ENCODE data around the gene ENO3.
A peak's percentile ranks its signal among the peaks of the same experiment; 100 is the strongest.

Gene ENO3

GRCh38 chr17:4944554-4945175 lies 6.3 kb upstream of the ENO3 start:
- Histone ChIP-seq H3K27ac (ENCODE audit: low read length) (no peak overlapping the region), H3K36me3 (ENCODE audit: control insufficient read depth, insufficient read depth, low read length) (peaks cover 26% of the 10 kb centered on the region), H3K27me3 (ENCODE audit: control insufficient read depth, insufficient read depth, low read length) (no peaks in the 10 kb centered on the region), H3K4me3 (ENCODE audit: low read length) (no peak overlapping the region), H3K4me1 (ENCODE audit: control insufficient read depth, insufficient read depth, low read length) (peaks cover 3% of the 10 kb centered on the region; the same call in 1 of the 2 replicates), H3K9me3 (ENCODE audit: control insufficient read depth, insufficient read depth, low read length) (no peaks in the 10 kb centered on the region)
- no CpG with 5 or more reads among the region's 8 CpGs for WGBS (ENCODE audit: insufficient coverage, insufficient read length)
- DNase-seq (ENCODE audit: low read depth, low spot score): no peak

- no peak overlapping the region for H3K4me3 ChIP-seq (ENCODE audit: low read length)
- no peaks in the 10 kb centered on the region for H3K9me3 ChIP-seq (ENCODE audit: control insufficient read depth, insufficient read depth, low read length)
- peaks cover 26% of the 10 kb centered on the region for H3K36me3 ChIP-seq (ENCODE audit: control insufficient read depth, insufficient read depth, low read length)
- H3K4me1 ChIP-seq (ENCODE audit: control insufficient read depth, insufficient read depth, low read length): peaks cover 3% of the 10 kb centered on the region; the same call in 1 of the 2 replicates
- DNase-seq (ENCODE audit: low read depth, low spot score): no peak
- WGBS (ENCODE audit: insufficient coverage, insufficient read length): 100% methylated on average over 1 of the region's 7 CpGs
- H3K27ac ChIP-seq (ENCODE audit: low read length): no peak overlapping the region
- H3K27me3 ChIP-seq (ENCODE audit: control insufficient read depth, insufficient read depth, low read length): no peaks in the 10 kb centered on the region
Measured at GRCh38 chr17:4945176-4945943, 5.6 kb upstream of the ENO3 start.

- DNase-seq (ENCODE audit: low read depth, low spot score): no peak
- no peaks in the 10 kb centered on the region for H3K9me3 ChIP-seq (ENCODE audit: control insufficient read depth, insufficient read depth, low read length)
- no peaks in the 10 kb centered on the region for H3K27me3 ChIP-seq (ENCODE audit: control insufficient read depth, insufficient read depth, low read length)
- peaks cover 3% of the 10 kb centered on the region; the same call in 1 of the 2 replicates for H3K4me1 ChIP-seq (ENCODE audit: control insufficient read depth, insufficient read depth, low read length)
- WGBS (ENCODE audit: insufficient coverage, insufficient read length): no CpG with 5 or more reads among the region's 4 CpGs
- no peak overlapping the region for H3K27ac ChIP-seq (ENCODE audit: low read length)
- H3K36me3 ChIP-seq (ENCODE audit: control insufficient read depth, insufficient read depth, low read length): peaks cover 26% of the 10 kb centered on the region
- no peak overlapping the region for H3K4me3 ChIP-seq (ENCODE audit: low read length)
Measured at GRCh38 chr17:4945944-4946280, 5.0 kb upstream of the ENO3 start.

GRCh38 chr17:4946312-4946976 lies 4.5 kb upstream of the ENO3 start:
- peak overlapping the region; percentile 70; the same call in 1 of the 2 replicates for H3K4me3 ChIP-seq (ENCODE audit: low read length)
- DNase-seq (ENCODE audit: low read depth, low spot score): no peak
- H3K9me3 ChIP-seq (ENCODE audit: control insufficient read depth, insufficient read depth, low read length): no peaks in the 10 kb centered on the region
- H3K36me3 ChIP-seq (ENCODE audit: control insufficient read depth, insufficient read depth, low read length): peaks cover 26% of the 10 kb centered on the region
- WGBS (ENCODE audit: insufficient coverage, insufficient read length): no CpG with 5 or more reads among the region's 16 CpGs
- peaks cover 5% of the 10 kb centered on the region; the same call in 1 of the 2 replicates for H3K4me1 ChIP-seq (ENCODE audit: control insufficient read depth, insufficient read depth, low read length)
- no peak overlapping the region for H3K27ac ChIP-seq (ENCODE audit: low read length)
- no peaks in the 10 kb centered on the region for H3K27me3 ChIP-seq (ENCODE audit: control insufficient read depth, insufficient read depth, low read length)

GRCh38 chr17:4947010-4947410 lies 3.9 kb upstream of the ENO3 start:
- H3K4me3 ChIP-seq (ENCODE audit: low read length): peak overlapping the region; percentile 70; the same call in 1 of the 2 replicates
- WGBS (ENCODE audit: insufficient coverage, insufficient read length): no CpG with 5 or more reads among the region's 7 CpGs
- no peak overlapping the region for H3K27ac ChIP-seq (ENCODE audit: low read length)
- no peak for DNase-seq (ENCODE audit: low read depth, low spot score)
- no peaks in the 10 kb centered on the region for H3K27me3 ChIP-seq (ENCODE audit: control insufficient read depth, insufficient read depth, low read length)
- H3K4me1 ChIP-seq (ENCODE audit: control insufficient read depth, insufficient read depth, low read length): peaks cover 5% of the 10 kb centered on the region; the same call in 1 of the 2 replicates
- H3K9me3 ChIP-seq (ENCODE audit: control insufficient read depth, insufficient read depth, low read length): no peaks in the 10 kb centered on the region
- H3K36me3 ChIP-seq (ENCODE audit: control insufficient read depth, insufficient read depth, low read length): peaks cover 26% of the 10 kb centered on the region

GRCh38 chr17:4947411-4948165 lies 3.3 kb upstream of the ENO3 start:
- Histone ChIP-seq H3K4me1 (ENCODE audit: control insufficient read depth, insufficient read depth, low read length) (peaks cover 5% of the 10 kb centered on the region; the same call in 1 of the 2 replicates), H3K27me3 (ENCODE audit: control insufficient read depth, insufficient read depth, low read length) (no peaks in the 10 kb centered on the region), H3K36me3 (ENCODE audit: control insufficient read depth, insufficient read depth, low read length) (peaks cover 26% of the 10 kb centered on the region), H3K9me3 (ENCODE audit: control insufficient read depth, insufficient read depth, low read length) (no peaks in the 10 kb centered on the region), H3K27ac (ENCODE audit: low read length) (peak overlapping the region; percentile 45), H3K4me3 (ENCODE audit: low read length) (peak overlapping the region; percentile 70)
- no peak for DNase-seq (ENCODE audit: low read depth, low spot score)
- no CpG with 5 or more reads among the region's 56 CpGs for WGBS (ENCODE audit: insufficient coverage, insufficient read length)

GRCh38 chr17:4948166-4948930 lies 2.6 kb upstream of the ENO3 start, which contains the start of gene PFN1:
Gene PFN1, minus strand, starts transcription at chr17:4948530. Its CDS starts 136 bp downstream, at chr17:4948394.
- Histone ChIP-seq H3K27ac (ENCODE audit: low read length) (peak within 1 kb of the TSS; percentile 45), H3K4me3 (ENCODE audit: low read length) (peak within 1 kb of the TSS; percentile 70), H3K4me1 (ENCODE audit: control insufficient read depth, insufficient read depth, low read length) (peaks cover 5% of the 10 kb centered on the region; the same call in 1 of the 2 replicates), H3K9me3 (ENCODE audit: control insufficient read depth, insufficient read depth, low read length) (no peaks in the 10 kb centered on the region), H3K36me3 (ENCODE audit: control insufficient read depth, insufficient read depth, low read length) (peaks cover 19% of the 10 kb centered on the region), H3K27me3 (ENCODE audit: control insufficient read depth, insufficient read depth, low read length) (no peaks in the 10 kb centered on the region)
- no CpG with 5 or more reads among the region's 59 CpGs for WGBS (ENCODE audit: insufficient coverage, insufficient read length)
- no peak for DNase-seq (ENCODE audit: low read depth, low spot score)

GRCh38 chr17:4948931-4949320 lies 2.0 kb upstream of the ENO3 start:
- H3K27ac ChIP-seq (ENCODE audit: low read length): peak overlapping the region; percentile 11
- peaks cover 5% of the 10 kb centered on the region; the same call in 1 of the 2 replicates for H3K4me1 ChIP-seq (ENCODE audit: control insufficient read depth, insufficient read depth, low read length)
- H3K9me3 ChIP-seq (ENCODE audit: control insufficient read depth, insufficient read depth, low read length): no peaks in the 10 kb centered on the region
- peak overlapping the region; percentile 70; the same call in 1 of the 2 replicates for H3K4me3 ChIP-seq (ENCODE audit: low read length)
- WGBS (ENCODE audit: insufficient coverage, insufficient read length): no CpG with 5 or more reads among the region's 40 CpGs
- H3K36me3 ChIP-seq (ENCODE audit: control insufficient read depth, insufficient read depth, low read length): peaks cover 17% of the 10 kb centered on the region
- no peaks in the 10 kb centered on the region for H3K27me3 ChIP-seq (ENCODE audit: control insufficient read depth, insufficient read depth, low read length)
- DNase-seq (ENCODE audit: low read depth, low spot score): no peak

GRCh38 chr17:4949321-4950074 lies 1.4 kb upstream of the ENO3 start:
- Histone ChIP-seq H3K4me3 (ENCODE audit: low read length) (peak overlapping the region; percentile 70; the same call in 1 of the 2 replicates), H3K36me3 (ENCODE audit: control insufficient read depth, insufficient read depth, low read length) (peaks cover 15% of the 10 kb centered on the region), H3K4me1 (ENCODE audit: control insufficient read depth, insufficient read depth, low read length) (peaks cover 5% of the 10 kb centered on the region; the same call in 1 of the 2 replicates), H3K27ac (ENCODE audit: low read length) (peak overlapping the region; percentile 11), H3K27me3 (ENCODE audit: control insufficient read depth, insufficient read depth, low read length) (no peaks in the 10 kb centered on the region), H3K9me3 (ENCODE audit: control insufficient read depth, insufficient read depth, low read length) (no peaks in the 10 kb centered on the region)
- DNase-seq (ENCODE audit: low read depth, low spot score): no peak
- no CpG with 5 or more reads among the region's 75 CpGs for WGBS (ENCODE audit: insufficient coverage, insufficient read length)
